ENCODE measurements around the gene UGGT1. TPM values are rescaled to one million over a fixed set of nuclear protein-coding genes. Genes with fewer than 3 reads are reported as not detected.

UGGT1 gene
- total RNA-seq, 1 donor from 2014 or later = 47.1 TPM

DNA sequence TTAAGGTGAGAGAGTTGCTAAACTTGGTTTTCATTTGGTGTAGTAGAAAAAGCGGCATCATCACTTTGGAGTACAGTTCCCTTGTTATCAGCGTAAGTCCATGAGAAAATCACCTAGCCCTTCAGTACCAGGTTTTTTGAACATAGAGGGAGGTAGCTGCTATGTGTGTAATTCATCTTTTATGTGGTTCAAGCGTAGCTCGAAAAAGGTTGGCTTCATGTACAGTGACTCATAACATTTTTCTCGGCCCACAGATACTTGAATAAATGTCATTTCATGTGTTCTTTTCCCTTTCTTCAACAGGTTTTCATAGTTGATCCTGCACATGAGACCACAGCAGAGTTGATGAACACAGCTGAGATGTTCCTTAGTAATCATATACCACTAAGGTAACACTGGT is 43.6 kb downstream of the UGGT1 start:
- Mint-ChIP-seq H3K27ac (ENCODE audit: unreplicated experiment) (no peak overlapping the region), H3K27me3 (ENCODE audit: low read depth) (no peaks in the 10 kb centered on the region), H3K9me3 (ENCODE audit: low read depth) (no peaks in the 10 kb centered on the region), H3K4me1 (ENCODE audit: low read depth) (no peaks in the 10 kb centered on the region), H3K4me3 (ENCODE audit: unreplicated experiment) (no peak overlapping the region), H3K36me3 (ENCODE audit: low read depth) (peaks cover 38% of the 10 kb centered on the region)
- TF ChIP-seq CTCF (IDR thresholded peaks at IDR 0.05) = no peak
- no peak for DNase-seq (ENCODE audit: low spot score)

DNA sequence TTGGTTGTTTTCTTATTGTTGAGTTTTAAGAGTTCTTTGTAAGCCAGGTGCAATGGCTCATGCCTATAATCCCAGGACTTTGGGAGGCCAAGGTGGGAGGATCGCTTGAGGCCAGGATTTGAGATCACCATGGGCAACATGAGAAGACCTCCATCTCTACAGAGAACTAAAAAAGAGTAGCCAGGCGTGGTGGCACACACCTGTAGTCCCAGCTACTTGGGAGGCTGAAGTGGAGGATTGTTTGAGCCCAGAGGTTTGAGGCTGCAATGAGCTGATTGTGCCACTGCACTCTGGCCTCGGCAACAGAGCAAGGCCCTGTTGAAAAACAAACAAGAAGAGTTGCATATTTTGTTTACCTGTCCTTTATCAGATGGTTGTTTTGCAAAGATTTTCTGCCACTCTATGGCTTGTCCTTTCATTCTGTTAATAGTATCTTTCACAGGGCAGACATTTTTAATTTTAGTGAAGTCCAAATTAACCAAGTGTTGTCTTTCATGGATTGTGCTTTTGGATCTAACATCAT is 46.2 kb downstream of the UGGT1 start:
- H3K36me3 Mint-ChIP-seq (ENCODE audit: low read depth) = peaks cover 37% of the 10 kb centered on the region
- H3K9me3 Mint-ChIP-seq (ENCODE audit: low read depth) = no peaks in the 10 kb centered on the region
- DNase-seq (ENCODE audit: low spot score) = no peak
- no peaks in the 10 kb centered on the region for H3K4me1 Mint-ChIP-seq (ENCODE audit: low read depth)
- H3K27ac Mint-ChIP-seq (ENCODE audit: unreplicated experiment) = no peak overlapping the region
- no peaks in the 10 kb centered on the region for H3K27me3 Mint-ChIP-seq (ENCODE audit: low read depth)
- no peak overlapping the region for H3K4me3 Mint-ChIP-seq (ENCODE audit: unreplicated experiment)
- TF ChIP-seq CTCF (IDR thresholded peaks at IDR 0.05) = no peak

DNA sequence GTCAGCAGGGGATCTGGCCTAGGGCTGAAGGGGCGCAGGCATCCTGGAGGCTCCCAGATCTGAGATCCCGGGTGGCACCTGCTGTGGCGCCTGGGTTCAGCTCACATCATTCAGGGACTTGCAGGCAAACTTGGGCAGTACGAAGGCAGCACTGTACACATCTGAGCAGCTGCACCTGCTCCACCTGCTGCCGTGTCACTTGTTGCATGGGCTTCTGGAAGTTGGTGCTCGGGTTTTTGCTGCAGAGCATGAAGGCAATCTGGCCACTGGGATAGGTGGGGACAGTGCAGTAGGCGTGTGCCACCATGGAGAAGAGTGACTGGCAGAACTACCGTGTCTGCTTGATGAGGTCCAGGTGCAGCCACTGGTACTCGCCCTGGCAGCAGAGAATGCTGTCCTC is 48.6 kb downstream of the UGGT1 start:
- no peak for TF ChIP-seq CTCF (IDR thresholded peaks at IDR 0.05)
- H3K27ac Mint-ChIP-seq (ENCODE audit: unreplicated experiment) = no peak overlapping the region
- no peaks in the 10 kb centered on the region for H3K27me3 Mint-ChIP-seq (ENCODE audit: low read depth)
- H3K9me3 Mint-ChIP-seq (ENCODE audit: low read depth) = no peaks in the 10 kb centered on the region
- no peaks in the 10 kb centered on the region for H3K4me1 Mint-ChIP-seq (ENCODE audit: low read depth)
- peaks cover 30% of the 10 kb centered on the region for H3K36me3 Mint-ChIP-seq (ENCODE audit: low read depth)
- no peak for DNase-seq (ENCODE audit: low spot score)
- no peak overlapping the region for H3K4me3 Mint-ChIP-seq (ENCODE audit: unreplicated experiment)

DNA sequence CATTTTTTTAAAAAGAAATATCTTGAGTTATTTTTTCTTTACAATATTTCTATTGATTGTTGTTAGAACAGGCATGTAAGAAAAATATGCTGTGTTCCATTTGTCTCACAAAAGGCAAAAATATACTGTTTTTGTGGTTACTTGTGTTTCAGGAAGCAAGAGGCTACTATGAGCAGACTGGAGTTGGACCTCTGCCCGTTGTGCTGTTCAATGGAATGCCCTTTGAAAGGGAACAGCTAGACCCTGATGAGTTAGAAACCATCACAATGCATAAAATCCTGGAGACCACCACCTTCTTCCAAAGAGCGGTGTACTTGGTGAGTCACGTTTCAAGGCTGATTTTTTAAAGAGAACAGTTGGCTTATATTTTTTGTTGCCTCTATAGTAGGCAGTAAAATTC is 54.7 kb downstream of the UGGT1 start:
- DNase-seq (ENCODE audit: low spot score) = no peak

GRCh38 chr2:128153786-128154185 is 62.8 kb downstream of the UGGT1 start:
- peaks cover 25% of the 10 kb centered on the region for H3K36me3 Mint-ChIP-seq (ENCODE audit: low read depth)
- H3K27me3 Mint-ChIP-seq (ENCODE audit: low read depth) = no peaks in the 10 kb centered on the region
- DNase-seq (ENCODE audit: low spot score) = no peak
- H3K27ac Mint-ChIP-seq (ENCODE audit: unreplicated experiment) = no peak overlapping the region
- H3K4me1 Mint-ChIP-seq (ENCODE audit: low read depth) = peaks cover 10% of the 10 kb centered on the region
- H3K9me3 Mint-ChIP-seq (ENCODE audit: low read depth) = no peaks in the 10 kb centered on the region
- H3K4me3 Mint-ChIP-seq (ENCODE audit: unreplicated experiment) = no peak overlapping the region
- TF ChIP-seq CTCF (IDR thresholded peaks at IDR 0.05) = no peak

More for the DNA sequence above, 54.7 kb downstream of the UGGT1 start:
- H3K4me1 Mint-ChIP-seq (ENCODE audit: low read depth) = no peaks in the 10 kb centered on the region
- H3K27ac Mint-ChIP-seq (ENCODE audit: unreplicated experiment) = no peak overlapping the region
- H3K27me3 Mint-ChIP-seq (ENCODE audit: low read depth) = no peaks in the 10 kb centered on the region
- H3K36me3 Mint-ChIP-seq (ENCODE audit: low read depth) = peaks cover 18% of the 10 kb centered on the region
- TF ChIP-seq CTCF (IDR thresholded peaks at IDR 0.05) = no peak
- H3K4me3 Mint-ChIP-seq (ENCODE audit: unreplicated experiment) = no peak overlapping the region
- no peaks in the 10 kb centered on the region for H3K9me3 Mint-ChIP-seq (ENCODE audit: low read depth)
